DND-41 (cell line): ENCODE results near the gene WDR59.

Source experiments
- ATAC-seq: fragments of 200-7000 bp; cut with Tn5 transposase; 3 replicates; pipeline ENCODE4 v1.9.1; 2021; ENCODE audit warnings: low read depth; ENCODE audit not compliant: insufficient read depth
- DNase-seq: peaks from one replicate; pipeline ENCODE4 v3.0.0-alpha.2; 2020
- H2AFZ ChIP-seq: 2 replicates; pipeline ENCODE4 v1.6.0; 2012; ENCODE audit warnings: low read depth, low read length
- H3K27ac ChIP-seq: 2 replicates; pipeline ENCODE4 v1.5.1; 2012; ENCODE audit warnings: low read length, inconsistent platforms
- H3K27me3 ChIP-seq: fragments of 200-600 bp; sonication (generic); 2 replicates; pipeline ENCODE4 v1.6.0; 2012; ENCODE audit warnings: low read length, mild to moderate bottlenecking, inconsistent platforms; ENCODE audit not compliant: insufficient read depth, poor library complexity
- H3K36me3 ChIP-seq: 2 replicates; pipeline ENCODE4 v1.5.1; 2012; ENCODE audit warnings: low read length, inconsistent platforms; ENCODE audit not compliant: insufficient read depth
- H3K4me1 ChIP-seq: 2 replicates; pipeline ENCODE4 v1.5.1; 2012; ENCODE audit warnings: mild to moderate bottlenecking, low read length; ENCODE audit not compliant: insufficient read depth
- H3K4me2 ChIP-seq: 2 replicates; pipeline ENCODE4 v1.6.0; 2012; ENCODE audit warnings: mild to moderate bottlenecking, moderate library complexity, low read length, inconsistent platforms; ENCODE audit not compliant: insufficient read depth
- H3K4me3 ChIP-seq, 2 experiments: fragments of 200-600 bp in 1 of 2; shearing (Covaris generic) in 1 of 2; 2 replicates each; pipeline ENCODE4 v1.5.1; 2012 to 2016; ENCODE audit warnings: inconsistent platforms in 2 of 2, low read length in 2 of 2, mild to moderate bottlenecking in 2 of 2, low read depth in 1 of 2, moderate library complexity in 1 of 2
- H3K79me2 ChIP-seq: 2 replicates; pipeline ENCODE4 v1.6.0; 2012; ENCODE audit warnings: low read length, inconsistent platforms; ENCODE audit not compliant: insufficient read depth
- H3K9ac ChIP-seq: 2 replicates; pipeline ENCODE4 v1.6.0; 2012; ENCODE audit warnings: low read depth, mild to moderate bottlenecking, inconsistent platforms, low read length, moderate library complexity
- H3K9me3 ChIP-seq: 2 replicates; pipeline ENCODE4 v1.5.1; 2012; ENCODE audit warnings: low read length, moderate library complexity, mild to moderate bottlenecking, inconsistent platforms; ENCODE audit not compliant: insufficient read depth, severe bottlenecking
- H4K20me1 ChIP-seq: 2 replicates; pipeline ENCODE4 v1.6.0; 2012; ENCODE audit warnings: low read length; ENCODE audit not compliant: insufficient read depth
- CTCF ChIP-seq: IDR thresholded peaks from 2 replicates; pipeline ENCODE4 v1.5.1; 2012; ENCODE audit warnings: borderline replicate concordance, low read length, moderate library complexity, mild to moderate bottlenecking; ENCODE audit not compliant: poor library complexity, severe bottlenecking; ENCODE audit errors: extremely low read depth
- EZH2 ChIP-seq: IDR thresholded peaks from 3 replicates; pipeline ENCODE4 v1.6.1; 2012; ENCODE audit warnings: borderline replicate concordance, low read depth, mild to moderate bottlenecking, moderate library complexity, low read length, inconsistent platforms; ENCODE audit not compliant: severe bottlenecking

Gene WDR59

DNA sequence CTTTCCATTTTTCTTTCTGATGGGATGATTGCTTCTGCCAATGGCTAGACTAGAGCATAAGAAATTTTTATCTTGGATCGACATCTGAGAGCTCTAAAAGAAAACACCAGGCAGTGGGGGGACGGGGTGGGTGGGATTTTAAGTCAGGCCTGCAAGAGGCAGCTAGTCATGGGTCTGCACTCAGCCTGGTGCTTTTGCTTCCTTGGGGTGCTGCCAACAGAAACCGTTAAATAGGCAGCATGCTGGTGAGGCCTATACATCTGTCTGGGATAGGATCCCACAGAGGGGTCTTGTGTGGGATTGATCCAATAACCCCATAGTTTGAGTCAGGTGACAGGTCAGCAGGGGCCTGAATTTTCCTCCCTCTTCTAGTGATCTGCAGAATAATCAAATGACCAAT is 40.8 kb upstream of the WDR59 start:
- Histone ChIP-seq H3K9me3 (peaks cover 7% of the 10 kb centered on the region), H4K20me1 (peaks cover 71% of the 10 kb centered on the region), H3K4me2 (no peak overlapping the region), H3K36me3 (peaks cover 42% of the 10 kb centered on the region), H3K79me2 (peaks cover 96% of the 10 kb centered on the region), H3K27me3 (no peaks in the 10 kb centered on the region), H3K4me1 (peaks cover 44% of the 10 kb centered on the region), H3K9ac (no peak overlapping the region), H3K27ac (peak overlapping the region; percentile 22; the same call in 1 of the 2 replicates), H2AFZ (no peak overlapping the region), H3K4me3 (no peak overlapping the region)
- DNase-seq (no peak), ATAC-seq (no peak)
- TF ChIP-seq EZH2 = no peak
- TF ChIP-seq CTCF = no peak

DNA sequence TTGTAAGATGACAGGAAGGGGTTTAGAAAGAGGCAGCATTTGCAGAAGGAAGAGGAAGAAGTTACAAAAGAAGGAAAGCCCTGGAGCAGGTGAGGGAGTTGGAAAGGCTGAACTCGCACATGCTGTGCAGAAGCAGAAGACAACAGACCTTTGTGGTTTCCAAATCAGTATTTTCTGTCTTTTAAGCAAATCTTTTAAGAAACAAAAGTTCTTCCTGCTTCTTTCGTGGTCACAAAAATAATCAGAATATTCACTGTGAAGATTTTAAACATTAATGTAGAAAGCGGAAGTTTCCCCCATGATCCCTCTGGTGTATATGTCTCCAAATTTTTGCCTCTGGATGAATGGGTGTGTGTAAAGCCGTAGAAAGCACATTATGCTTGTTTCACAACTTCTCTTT is 39.7 kb upstream of the WDR59 start:
- Histone ChIP-seq H3K4me1 (peaks cover 44% of the 10 kb centered on the region), H3K4me3 (no peak overlapping the region), H2AFZ (no peak overlapping the region), H3K36me3 (peaks cover 43% of the 10 kb centered on the region), H3K9me3 (peaks cover 16% of the 10 kb centered on the region), H3K27ac (peak overlapping the region; percentile 26), H4K20me1 (peaks cover 64% of the 10 kb centered on the region), H3K27me3 (no peaks in the 10 kb centered on the region), H3K9ac (no peak overlapping the region), H3K79me2 (peaks cover 96% of the 10 kb centered on the region), H3K4me2 (no peak overlapping the region; the same call in 1 of the 2 replicates)
- DNase-seq = peak; percentile 28
- TF ChIP-seq EZH2 (no peak), CTCF (no peak)
- peak; percentile 69 for ATAC-seq

- Histone ChIP-seq H3K79me2 (peaks cover 96% of the 10 kb centered on the region), H3K9me3 (peaks cover 19% of the 10 kb centered on the region), H3K9ac (no peak overlapping the region), H3K4me2 (no peak overlapping the region; the same call in 1 of the 2 replicates), H4K20me1 (peaks cover 60% of the 10 kb centered on the region), H2AFZ (no peak overlapping the region), H3K27ac (peak overlapping the region; percentile 26), H3K4me3 (no peak overlapping the region), H3K4me1 (peaks cover 44% of the 10 kb centered on the region), H3K36me3 (peaks cover 44% of the 10 kb centered on the region), H3K27me3 (no peaks in the 10 kb centered on the region)
- ATAC-seq = peak; percentile 34; the same call in 2 of the 3 replicates
- TF ChIP-seq CTCF (no peak), EZH2 (no peak)
- no peak for DNase-seq
Measured at GRCh38 chr16:75024182-75024581, 39.3 kb upstream of the WDR59 start.
